Embryonic facial prominence (tissue), 1 donor: Measurements from ENCODE around the gene BHLHE40.
A peak's percentile ranks its signal among the peaks of the same experiment; 100 is the strongest.

Experiments
- DNase-seq: peaks from one replicate; pipeline ENCODE4 v3.0.0-alpha.2; 2016; ENCODE audit errors: extremely low spot score

Gene BHLHE40

GRCh38 chr3:4983739-4984510 is 4.7 kb downstream of the BHLHE40 start:
- no peak for DNase-seq

GRCh38 chr3:4984511-4984864 is 5.3 kb downstream of the BHLHE40 start:
- DNase-seq = no peak

DNA sequence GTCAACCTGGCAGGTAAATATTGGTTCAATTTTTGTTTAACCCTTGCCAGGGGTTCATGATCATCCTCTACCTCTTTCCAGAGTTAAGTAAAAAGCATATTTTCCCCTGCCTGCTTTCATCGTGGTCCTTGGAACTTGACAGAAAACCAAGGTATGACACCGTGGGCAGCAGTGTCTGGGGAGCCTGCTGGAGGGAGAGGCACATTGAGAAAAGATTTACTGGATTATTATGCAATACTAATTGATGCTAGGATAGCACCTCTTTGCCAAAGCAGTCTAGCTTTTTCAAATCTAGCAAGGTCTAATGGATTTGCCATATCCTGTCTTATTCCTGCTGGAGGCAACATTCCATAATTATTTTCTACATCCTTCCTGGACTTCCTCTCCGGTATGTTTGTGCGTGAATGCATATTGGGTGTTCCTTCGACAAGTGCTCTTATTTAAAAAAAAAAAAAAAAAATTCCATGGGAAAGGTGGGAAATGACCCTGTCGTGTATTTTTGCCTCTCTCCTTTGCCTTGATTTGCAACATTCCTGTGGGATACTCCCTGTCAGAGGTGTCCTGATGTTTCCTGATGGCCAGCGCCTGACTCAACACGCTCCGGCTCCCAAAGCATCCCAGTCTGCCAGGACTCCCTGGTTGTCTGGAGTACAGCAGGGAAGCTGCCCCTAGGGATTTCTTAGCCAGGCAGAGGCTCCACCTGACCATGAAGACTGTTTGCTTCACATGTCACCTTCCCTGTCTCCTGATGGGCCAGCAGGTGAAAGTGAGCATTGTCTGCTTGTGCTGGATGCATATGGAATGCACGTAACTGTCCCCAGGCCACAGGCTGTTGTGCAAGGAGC is 6.3 kb downstream of the BHLHE40 start:
- no peak for DNase-seq

- DNase-seq = no peak
These were observed 7.0 kb downstream of the BHLHE40 start for GRCh38 chr3:4986175-4986781.

GRCh38 chr3:4986782-4987537 is 7.7 kb downstream of the BHLHE40 start:
- DNase-seq = peak; percentile 87

- DNase-seq = no peak
These were observed 8.5 kb downstream of the BHLHE40 start for GRCh38 chr3:4987538-4988296.

- no peak for DNase-seq
These were observed 10.0 kb downstream of the BHLHE40 start for GRCh38 chr3:4988983-4989834.

- no peak for DNase-seq
These were observed 10.8 kb downstream of the BHLHE40 start for GRCh38 chr3:4990069-4990468.

DNA sequence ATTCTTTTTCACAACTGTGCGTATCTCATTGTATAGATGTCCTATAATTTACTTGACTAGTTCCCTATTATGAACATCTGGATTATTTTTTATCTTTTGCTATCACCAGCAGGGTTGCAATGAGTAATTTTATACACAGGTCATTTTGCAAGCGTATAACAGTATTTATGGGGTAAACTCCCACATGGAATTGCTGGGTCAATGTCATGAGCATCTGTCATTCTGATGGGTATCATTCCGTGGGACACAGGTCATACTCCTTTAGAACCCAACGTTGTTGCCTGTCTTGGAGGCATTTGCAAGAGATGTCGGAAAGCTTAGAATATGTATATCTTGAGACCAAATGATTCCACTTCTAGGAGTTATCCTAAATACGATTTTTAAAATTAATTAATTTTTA is 12.9 kb downstream of the BHLHE40 start:
- no peak for DNase-seq

DNA sequence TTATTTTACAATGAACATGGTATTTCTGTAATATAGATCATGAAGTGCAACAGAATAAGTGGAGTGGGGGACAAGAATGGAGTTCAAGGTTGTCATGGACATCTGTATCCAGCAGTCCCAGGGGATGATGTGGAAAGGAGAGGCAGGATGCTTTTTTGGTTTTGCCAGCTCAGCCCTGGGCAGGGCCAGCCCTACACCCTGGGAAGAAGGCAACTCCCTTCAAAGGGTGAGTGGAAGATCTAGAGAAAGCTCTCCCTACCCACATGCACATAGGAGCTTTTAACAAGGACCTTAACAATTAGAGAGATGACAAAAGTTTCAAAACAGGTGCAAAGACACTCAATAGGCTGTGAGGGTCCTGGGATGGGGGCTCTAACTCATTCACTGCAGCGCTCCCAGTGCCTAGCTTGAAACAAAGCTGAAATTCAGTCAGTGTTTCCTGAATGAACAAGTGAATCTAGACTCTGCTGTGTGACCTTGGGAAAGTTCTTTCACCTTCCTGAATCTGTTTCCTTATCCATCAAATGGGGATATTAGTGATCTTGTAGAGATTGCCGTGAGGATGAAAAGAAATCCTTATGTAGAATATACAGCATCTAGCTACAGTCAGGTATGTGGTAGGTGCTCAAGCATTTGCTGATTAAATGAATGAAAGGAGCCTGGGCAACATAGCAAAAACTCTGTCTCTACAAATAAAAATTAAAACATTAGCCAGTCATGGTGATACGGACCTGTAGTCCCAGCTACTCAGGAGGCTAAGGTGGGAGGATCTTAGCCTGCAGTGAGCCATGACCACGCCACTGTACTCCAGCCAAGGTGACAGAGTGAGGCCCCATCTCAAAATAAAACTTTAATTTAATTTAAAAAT is 14.3 kb downstream of the BHLHE40 start:
- DNase-seq = no peak

- DNase-seq = no peak
These were observed 15.0 kb downstream of the BHLHE40 start for GRCh38 chr3:4994144-4994730.

DNA sequence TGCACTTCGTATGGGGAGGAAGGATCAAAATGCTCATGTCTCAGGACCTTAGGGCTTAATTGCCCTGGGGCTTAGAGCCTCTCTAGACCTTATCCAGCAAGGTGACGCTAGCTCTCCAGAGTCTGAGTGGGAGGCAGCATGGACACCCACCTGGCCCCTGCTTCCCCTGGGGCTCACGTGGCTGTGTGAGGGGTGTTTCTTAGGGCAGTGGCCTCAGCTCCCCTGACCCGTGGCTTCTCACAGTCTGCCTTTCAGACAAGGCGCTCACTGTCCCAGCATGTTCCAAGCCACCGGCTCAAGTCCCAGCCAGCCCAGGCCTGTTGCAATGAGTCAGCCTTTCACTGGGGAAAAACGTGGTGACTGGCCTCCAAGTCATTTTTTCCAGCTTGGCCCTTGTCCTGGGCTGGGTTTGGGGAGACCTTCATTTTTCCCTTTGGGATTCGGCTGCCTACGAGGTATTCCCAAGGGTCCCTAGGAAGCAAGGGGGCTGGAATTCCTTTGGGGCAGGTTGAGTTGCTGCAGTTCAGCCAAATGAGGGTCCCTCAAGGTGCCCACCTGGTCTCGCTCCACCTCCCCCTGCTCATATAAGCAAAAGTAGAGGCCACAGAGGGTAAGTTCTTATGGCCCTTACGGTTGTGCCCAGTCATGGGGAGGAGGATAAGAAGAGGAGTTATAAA is 15.7 kb downstream of the BHLHE40 start:
- DNase-seq = no peak

- no peak for DNase-seq
These were observed 16.3 kb downstream of the BHLHE40 start for GRCh38 chr3:4995500-4996053.

DNA sequence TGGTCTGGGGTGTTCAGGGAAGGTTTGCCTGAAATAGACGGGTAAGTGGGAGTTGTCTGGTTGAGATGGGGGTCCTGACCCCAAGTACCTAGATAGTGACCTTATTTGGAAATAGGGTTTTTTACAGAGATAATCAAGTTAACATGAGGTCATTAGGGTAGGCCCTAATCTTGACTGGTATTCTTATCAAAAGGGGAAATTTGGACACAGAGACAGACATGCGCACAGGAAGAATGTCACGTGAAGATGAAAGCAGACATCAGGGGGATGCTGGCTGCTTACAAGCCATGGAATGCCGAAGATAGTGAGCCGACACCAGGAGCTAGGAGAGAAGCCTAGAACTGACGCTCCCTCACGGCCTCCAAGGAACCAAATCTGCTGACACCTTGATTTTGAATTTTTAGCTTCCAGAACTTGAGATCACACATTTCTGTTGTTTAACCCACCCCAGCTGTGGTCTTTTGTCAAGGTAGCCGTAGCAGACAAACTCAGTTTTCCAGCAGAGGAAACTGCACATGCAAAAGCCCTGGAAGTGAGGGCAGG is 17.1 kb downstream of the BHLHE40 start:
- DNase-seq = no peak

DNA sequence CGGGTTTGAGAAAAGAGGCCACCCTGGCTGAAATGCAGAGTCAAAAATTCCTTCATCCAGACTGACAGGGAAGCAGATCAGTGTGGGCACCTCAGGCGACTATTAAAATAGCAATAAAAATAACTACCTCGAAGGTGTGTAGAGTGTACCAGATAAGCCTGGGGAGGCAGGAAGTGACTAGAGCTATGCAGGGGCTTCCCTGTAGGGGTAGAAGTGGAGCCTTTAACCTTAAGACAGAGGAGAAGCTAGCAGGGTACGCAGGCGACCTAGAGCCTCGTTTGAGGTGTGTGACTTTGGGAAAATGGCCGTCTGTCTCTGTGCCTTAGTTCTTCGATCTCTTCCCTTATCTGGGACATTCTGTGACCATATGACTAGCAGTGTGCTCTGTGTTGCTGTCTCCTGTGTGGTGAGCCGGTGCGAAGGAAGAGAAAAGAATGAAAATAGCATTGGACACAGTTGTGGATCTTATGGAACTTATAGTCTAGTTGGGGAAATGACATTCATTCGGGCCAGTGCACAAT is 17.6 kb downstream of the BHLHE40 start:
- no peak for DNase-seq

GRCh38 chr3:4997946-4998345 is 18.7 kb downstream of the BHLHE40 start:
- DNase-seq = no peak

DNA sequence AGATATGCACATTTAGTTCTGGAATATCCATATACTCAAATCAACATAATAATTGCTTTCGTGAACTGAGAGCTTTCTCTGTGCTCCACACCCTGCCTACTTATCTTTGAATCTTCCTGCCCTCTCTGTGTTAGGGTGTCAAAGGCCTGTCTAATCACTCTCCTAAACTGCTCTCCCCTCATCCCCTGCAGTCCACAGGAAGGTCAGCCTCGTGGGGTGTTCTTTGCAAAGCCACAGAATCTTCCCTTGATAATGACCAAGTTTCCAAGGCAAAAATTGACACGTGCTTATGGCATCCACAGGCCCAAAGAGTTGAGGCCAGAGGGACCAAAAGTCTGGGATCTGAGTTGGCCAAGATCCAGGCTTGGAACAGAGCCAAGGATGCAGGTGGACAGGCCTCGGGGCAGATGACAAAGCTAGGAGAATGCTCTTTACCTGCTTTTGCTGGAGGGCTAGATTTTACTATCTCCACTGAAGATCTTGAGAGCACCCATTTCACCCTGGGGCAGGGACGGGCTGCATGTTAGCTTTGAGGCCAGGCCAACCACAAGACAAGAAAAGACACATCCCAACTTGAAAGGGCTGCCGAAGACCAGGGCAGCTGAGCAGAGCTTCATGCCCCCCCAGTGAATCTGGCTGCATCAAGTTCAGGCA is 20.4 kb downstream of the BHLHE40 start:
- DNase-seq = no peak
